ENCODE data around the gene FNTB.
A peak's percentile ranks its signal among the peaks of the same experiment; 100 is the strongest.

FNTB gene

DNA sequence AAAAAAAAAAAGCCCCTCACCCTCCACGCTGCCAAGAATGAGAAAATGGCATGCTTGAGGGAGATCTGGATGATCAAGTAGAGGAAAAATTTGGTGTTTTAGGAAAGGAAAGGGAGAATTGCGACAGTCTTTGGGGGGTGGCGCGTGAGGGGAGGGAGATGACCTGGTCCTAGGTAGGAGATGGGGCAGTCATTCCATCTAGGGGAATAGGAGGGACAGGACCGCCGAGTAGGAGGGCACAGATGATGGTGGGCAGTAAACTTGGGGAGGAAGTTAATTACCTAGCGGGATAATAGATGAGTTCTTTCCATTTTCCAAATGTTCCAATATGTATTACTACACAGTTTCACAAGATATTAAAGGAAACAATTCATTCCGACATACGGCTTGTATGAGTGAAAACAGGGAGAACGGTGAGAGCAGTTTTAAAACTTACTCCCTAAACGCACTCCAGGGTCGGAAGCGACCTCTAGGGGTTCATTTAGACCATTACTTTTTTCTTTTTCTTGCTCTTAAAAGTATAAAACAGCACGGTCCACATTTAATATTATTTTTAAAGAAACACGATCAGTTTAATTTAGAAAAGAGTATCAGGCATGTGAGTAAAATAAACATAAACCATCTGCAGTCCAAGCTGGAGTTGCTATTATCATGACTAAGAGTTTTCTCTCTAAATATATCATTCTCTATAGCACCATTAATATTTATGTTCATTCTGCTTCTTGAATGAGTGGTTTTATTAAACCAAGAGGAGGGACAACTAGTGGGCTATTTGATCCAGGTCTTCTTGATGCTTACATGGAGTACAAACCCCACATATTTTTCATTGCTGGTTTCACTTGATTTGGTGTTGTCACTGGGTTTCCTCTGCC is 3.0 kb upstream of the FNTB start:
- DNase-seq, result peak in 1 of 2 experiments; percentile 10

- DNase-seq, result no peak
These were observed 708 bp downstream of the FNTB start for GRCh38 chr14:64987438-64987767.

DNA sequence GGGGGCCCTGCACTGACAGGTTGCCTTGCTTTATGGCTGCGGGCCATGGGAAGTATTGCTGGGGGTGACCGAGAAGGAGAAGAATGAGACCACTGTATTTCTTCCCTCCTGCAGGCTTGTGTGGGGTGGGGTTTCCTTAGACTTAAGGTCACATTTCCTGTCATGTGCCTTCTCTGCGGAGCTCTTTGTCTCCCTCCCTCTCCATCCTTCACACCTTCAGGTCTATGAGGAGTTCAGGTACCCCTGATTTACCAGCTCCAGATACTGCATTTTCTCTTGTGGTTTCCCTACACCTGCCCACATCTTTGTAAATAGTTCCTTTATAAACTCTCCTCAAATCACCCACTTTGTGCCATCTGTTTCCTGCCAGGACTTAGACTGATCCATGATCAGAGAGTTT is 3.6 kb downstream of the FNTB start:
- DNase-seq, result no peak

DNA sequence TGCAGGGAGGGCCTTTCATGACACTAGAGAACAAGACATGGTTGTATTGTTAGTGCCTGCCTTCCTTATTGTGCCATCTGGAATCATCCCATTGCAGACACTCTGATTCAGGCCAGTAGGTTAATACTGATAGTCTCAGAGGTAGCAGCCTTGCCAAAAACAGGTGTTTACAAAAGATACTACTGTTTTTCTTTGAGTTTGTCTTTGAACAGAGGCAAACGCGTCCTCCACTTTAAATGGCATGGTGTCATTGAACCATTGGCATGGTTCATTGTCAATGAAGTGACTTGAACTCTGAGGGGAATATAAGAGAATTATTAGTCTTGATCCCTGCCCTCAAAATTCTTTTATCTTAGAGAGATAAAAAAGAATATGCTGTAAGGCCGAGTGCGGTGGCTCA is 4.2 kb downstream of the FNTB start:
- no peak for DNase-seq

GRCh38 chr14:64992328-64992885 is 5.7 kb downstream of the FNTB start:
- DNase-seq, result no peak

DNA sequence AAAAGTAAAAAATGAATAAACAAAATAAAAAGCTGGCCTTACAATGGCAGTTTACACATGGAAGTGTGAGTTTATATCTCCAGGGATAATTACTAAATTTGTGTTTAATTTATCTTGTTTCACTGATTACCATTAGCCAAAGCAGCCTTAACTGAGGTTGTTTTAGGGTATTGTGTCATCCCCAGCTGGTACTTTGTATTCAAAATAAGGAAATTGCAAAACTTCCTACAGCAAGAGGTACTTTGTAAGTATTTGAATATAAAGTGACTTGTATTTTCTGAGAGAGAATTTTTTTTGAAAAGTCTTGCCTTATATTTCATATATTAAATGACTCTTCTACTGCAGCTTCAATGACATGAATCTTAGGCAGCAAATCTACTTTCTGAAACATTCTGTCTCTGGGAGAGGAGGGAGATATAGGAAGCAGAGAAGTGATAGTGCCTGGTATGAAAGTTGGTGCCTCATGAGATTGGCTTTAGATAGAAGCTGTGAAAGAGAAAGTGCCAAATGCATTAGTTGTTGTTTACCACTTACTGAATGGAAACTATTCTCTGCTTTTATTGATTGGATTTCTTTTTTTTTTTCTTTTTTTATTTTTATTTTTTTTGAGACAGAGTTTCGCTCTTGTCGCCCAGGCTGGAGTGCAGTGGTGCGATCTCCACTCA is 6.7 kb downstream of the FNTB start:
- no peak for DNase-seq

GRCh38 chr14:64994540-64994939 is 7.8 kb downstream of the FNTB start:
- no peak for DNase-seq

DNA sequence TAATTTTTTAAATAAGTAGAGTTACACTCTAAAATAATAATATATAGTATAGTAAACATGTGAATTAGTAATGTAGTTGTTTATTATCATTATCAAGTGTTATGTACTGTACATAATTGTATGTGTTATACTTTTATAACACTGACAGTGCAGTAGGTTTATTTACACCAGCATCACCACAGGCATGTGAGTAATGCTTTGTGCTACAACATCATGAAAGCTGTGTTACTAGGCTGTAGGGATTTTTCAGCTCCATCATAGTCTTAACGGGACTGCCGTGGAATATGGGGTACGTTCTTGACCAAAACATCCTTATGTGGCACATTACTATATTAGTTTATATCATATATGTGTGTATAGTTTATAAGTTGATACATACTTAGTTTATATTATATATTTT is 8.6 kb downstream of the FNTB start:
- DNase-seq, result no peak

GRCh38 chr14:64997108-64997794 is 10.6 kb downstream of the FNTB start:
- DNase-seq, result no peak

GRCh38 chr14:64998455-64998931 is 11.8 kb downstream of the FNTB start:
- no peak for DNase-seq

DNA sequence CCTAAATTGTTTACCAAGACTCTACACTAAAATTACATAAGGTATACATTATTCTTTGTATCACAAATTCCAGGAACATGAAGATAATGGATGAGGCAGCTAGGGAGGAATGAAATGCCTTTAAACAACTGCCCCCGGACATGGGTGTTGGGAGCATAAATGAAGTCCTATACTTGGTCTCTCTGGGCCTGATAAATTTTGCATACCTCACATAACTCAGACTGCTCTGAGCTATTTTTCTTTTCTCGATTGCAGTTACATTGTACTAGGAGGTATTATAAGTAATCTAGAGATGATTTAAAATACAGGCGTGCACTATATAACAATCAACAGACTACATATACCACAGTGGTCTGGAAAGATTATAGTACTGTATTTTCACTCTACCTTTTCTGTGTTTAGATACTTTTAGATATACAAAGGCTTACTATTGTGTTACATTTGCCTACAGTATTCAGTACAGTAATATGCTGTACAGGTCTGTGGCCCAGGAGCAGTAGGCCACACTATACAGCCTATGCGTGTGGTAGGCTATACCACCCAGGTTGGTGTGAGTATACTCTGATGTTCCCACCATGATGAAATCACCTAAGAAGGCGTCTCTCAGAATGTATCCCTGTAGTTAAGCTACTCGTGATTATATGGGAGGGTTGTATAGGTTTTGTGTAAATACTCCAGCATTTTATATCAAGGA is 14.3 kb downstream of the FNTB start:
- no peak for DNase-seq

DNA sequence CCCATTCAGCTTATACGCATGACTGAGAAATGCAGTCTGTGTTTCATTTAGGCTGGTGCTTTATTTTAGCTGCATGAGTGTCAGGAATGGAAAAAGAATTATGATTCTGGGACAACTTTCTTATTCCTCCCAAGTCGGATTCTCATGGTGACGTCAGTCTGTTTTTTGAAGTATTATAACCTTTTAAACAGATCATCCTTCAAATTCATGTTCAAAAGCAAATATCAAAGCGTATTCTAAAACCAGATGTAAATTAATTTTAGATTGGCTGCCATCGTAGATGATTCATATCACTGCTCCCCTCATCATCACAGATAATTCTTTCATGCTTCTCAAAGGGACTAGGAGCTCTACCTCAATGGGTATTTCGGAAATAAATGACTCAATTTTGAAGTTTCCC is 15.0 kb downstream of the FNTB start:
- DNase-seq, result no peak

DNA sequence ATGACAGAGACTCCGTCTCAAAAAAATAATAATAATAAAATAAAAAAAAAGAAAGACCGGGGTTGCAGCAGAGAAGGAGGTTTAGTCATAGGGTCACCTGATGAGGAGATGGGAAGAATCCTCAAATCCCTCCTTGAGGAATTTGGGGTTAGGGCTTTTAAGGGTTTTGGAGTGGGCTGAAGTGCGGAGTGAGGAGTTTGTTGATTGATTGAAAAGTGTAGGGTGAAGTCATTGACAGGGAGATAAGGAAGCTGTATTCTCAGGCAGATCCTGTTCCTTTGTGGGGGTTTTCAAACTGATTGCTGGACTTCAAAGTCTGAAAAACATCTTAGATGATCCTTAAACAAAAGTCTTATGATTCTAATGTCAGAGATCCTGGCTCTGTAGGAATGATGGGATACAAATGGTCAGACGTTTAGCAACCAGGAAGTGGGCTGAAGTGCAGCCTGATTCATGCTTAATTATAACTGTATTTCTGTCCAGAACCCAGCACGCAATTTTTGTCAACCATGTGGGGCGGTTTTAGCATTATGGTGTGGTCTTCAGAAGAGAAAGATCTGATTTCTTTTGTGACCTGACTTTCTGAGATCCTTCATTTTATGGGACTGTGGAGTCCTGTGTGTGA is 16.0 kb downstream of the FNTB start:
- DNase-seq, result no peak

- DNase-seq, result no peak
These were observed 16.7 kb downstream of the FNTB start for GRCh38 chr14:65003394-65003793.

- DNase-seq, result no peak
These were observed 19.6 kb downstream of the FNTB start for GRCh38 chr14:65006261-65006721.

DNA sequence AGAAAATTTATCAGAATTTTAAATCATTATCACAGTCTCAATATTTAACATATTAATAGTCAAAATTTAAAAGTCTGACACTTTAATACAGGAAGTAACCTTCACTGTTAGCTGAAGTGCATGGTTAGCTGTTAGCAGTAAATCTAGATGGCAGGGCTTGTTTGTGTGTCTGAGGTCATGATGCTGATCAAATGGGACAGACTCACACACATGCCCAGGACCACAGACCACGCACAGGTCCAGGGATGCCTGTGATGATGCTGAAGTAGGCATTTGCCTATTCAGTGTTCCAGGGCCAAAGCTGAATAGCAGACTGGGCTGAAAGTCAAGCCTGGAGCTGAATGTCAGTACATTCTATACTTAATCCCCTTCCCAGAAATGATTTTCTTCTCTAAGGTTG is 20.5 kb downstream of the FNTB start:
- DNase-seq, result no peak

- no peak for DNase-seq
These were observed 23.7 kb downstream of the FNTB start for GRCh38 chr14:65010211-65010931.

GRCh38 chr14:65011538-65011937 is 24.8 kb downstream of the FNTB start:
- DNase-seq, result no peak

DNA sequence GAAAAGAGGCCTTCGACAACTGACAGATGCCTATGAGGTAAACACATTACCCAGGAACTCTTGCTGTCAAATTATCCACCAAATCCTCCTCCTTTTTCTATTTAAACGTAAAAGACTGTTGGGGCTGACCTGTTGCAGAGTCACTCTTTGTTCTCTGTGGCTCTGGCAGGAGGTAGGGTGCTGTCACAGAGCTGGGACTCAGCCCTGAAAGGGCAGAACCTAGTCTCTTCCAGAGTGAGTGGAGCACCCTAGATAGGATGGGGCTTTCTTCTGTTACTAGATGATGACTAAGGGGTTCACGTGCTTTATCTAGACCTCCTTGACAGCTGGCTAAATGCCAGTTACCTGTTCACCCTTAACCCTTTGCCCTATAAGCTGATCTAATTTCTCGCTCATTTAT is 25.7 kb downstream of the FNTB start:
- no peak for DNase-seq

GRCh38 chr14:65015391-65015790 is 28.7 kb downstream of the FNTB start:
- DNase-seq, result no peak

DNA sequence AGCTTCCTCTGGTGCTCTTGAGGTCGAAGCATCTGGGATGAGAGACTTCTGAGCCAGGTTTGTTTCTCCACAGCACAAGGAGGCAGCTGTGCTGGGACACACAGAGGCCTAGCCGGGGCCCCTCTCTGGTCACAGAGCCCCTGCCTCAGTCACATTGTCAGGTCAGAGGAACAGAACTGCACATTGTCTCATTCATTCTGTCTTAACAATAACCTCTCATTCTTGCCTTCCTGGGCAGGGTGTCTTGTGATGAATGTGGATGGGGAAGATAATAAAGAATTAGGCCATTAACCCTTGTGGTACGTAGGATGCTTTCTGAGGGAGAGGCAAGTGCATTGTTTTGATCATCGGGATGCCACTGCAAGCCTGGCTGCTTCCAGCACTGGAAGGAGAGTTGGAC is 29.8 kb downstream of the FNTB start:
- DNase-seq, result no peak

All from NCI-H1930 (cell line).